Measurements from ENCODE around the gene UNC5B. TPM values are rescaled to one million over a fixed set of nuclear protein-coding genes. Genes with fewer than 3 reads are reported as not detected.

Gene UNC5B
- total RNA-seq, 1 experiment from 2014 or later, result 22.0 TPM

DNA sequence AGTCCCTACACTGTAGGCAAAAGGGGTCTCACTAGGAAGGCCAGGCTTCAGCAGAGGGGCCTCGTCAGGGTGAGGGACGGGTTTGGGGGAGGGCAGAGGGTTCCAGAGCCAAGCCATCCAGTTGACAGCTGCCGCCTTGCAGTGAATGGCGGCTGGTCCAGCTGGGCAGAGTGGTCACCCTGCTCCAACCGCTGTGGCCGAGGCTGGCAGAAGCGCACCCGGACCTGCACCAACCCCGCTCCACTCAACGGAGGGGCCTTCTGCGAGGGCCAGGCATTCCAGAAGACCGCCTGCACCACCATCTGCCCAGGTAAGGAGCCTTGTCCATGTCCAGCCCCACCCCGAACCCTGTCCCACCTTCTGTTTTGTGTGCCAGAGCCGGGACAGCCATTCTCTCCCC, 75.1 kb downstream of the UNC5B start:
- intact Hi-C loops (cut with micrococcal nuclease), result no loop called here
- peaks cover 0 to 6% of the 10 kb centered on the region in 2 experiments; a peak in 1 of 4 replicates for H3K36me3 ChIP-seq (ENCODE audit: control insufficient read depth in 1 of 2, insufficient read depth in 2 of 2, low read length in 2 of 2)

DNA sequence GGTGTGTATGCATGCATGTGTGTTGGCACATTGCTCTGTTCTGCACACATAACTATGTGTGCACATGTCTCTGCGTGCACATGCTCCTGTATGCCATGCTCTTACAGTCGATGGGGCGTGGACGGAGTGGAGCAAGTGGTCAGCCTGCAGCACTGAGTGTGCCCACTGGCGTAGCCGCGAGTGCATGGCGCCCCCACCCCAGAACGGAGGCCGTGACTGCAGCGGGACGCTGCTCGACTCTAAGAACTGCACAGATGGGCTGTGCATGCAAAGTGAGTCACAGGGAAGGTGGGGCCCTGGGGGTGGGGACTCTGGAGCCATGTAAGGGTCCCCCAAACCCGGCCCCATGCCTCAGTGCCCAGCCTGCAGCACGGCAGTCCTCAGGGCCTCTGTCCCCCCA, 76.1 kb downstream of the UNC5B start:
- no peak for DNase-seq (ENCODE audit: low read depth, low spot score)
- CTCF ChIA-PET, result no interaction called here
- POLR2A ChIA-PET, result no interaction called here
- intact Hi-C loops (cut with micrococcal nuclease), result no loop called here
- Histone ChIP-seq H3K4me2 (ENCODE audit: low read length) (no peak overlapping the region), H3K4me1 (ENCODE audit: control insufficient read depth in 1 of 2, insufficient read depth in 2 of 2, low read length in 2 of 2) (no peaks in the 10 kb centered on the region), H3K9me2 (ENCODE audit: insufficient read depth) (no peaks in the 10 kb centered on the region), H3K79me2 (ENCODE audit: insufficient read depth, low read length) (no peaks in the 10 kb centered on the region), H3K9ac (ENCODE audit: low read length) (no peak overlapping the region), H3K27ac (ENCODE audit: low read depth, low read length) (no peak overlapping the region), H4K20me1 (ENCODE audit: insufficient read depth) (no peaks in the 10 kb centered on the region), H3K4me3 (replicated peaks in 1 of 2; ENCODE audit: low read depth in 1 of 2, low read length in 2 of 2) (no peak overlapping the region), H2AFZ (ENCODE audit: low read depth, low read length, poor library complexity, severe bottlenecking) (no peak overlapping the region), H3K36me3 (ENCODE audit: control insufficient read depth in 1 of 2, insufficient read depth in 2 of 2, low read length in 2 of 2) (peaks cover 0 to 12% of the 10 kb centered on the region in 2 experiments; a peak in 2 of 4 replicates), H3K27me3 (ENCODE audit: insufficient read depth, low read length) (no peaks in the 10 kb centered on the region), H3K9me3 (ENCODE audit: control insufficient read depth in 1 of 2, insufficient read depth in 1 of 2, low read depth in 1 of 2, low read length in 2 of 2) (no peaks in the 10 kb centered on the region)
- BruUV-seq (replicated peaks), result no TSS peak
- RAD21 ChIA-PET (ENCODE audit: low non-redundant PET in 1 of 2, low total read pairs in 2 of 2, uncharacterized antibody in 2 of 2, unreplicated experiment in 2 of 2), result no interaction called here
- TF ChIP-seq ZNF274 (IDR thresholded peaks at IDR 0.05; ENCODE audit: low read depth, low read length) (no peak), EGR1 (IDR thresholded peaks at IDR 0.05; ENCODE audit: low read depth) (no peak), TCF7L2 (IDR thresholded peaks at IDR 0.05; ENCODE audit: borderline replicate concordance, extremely low read depth, insufficient read depth, insufficient read length) (no peak), FOSL1 (IDR thresholded peaks at IDR 0.05; ENCODE audit: low read depth) (no peak), CBX3 (IDR thresholded peaks at IDR 0.05; ENCODE audit: low read depth) (no peak), RAD21 (IDR thresholded peaks at IDR 0.05; ENCODE audit: low read depth) (no peak), SP1 (IDR thresholded peaks at IDR 0.05; ENCODE audit: low read depth) (no peak), SRF (IDR thresholded peaks at IDR 0.05; ENCODE audit: low read depth) (no peak), ELF1 (IDR thresholded peaks at IDR 0.05; ENCODE audit: borderline replicate concordance, low read depth) (no peak), EZH2phosphoT487 (IDR thresholded peaks at IDR 0.05; ENCODE audit: borderline replicate concordance) (no peak), JUND (IDR thresholded peaks at IDR 0.05) (no peak), YY1 (IDR thresholded peaks at IDR 0.05; ENCODE audit: extremely low read depth, insufficient replicate concordance, low read depth, low read length) (no peak), CEBPB (IDR thresholded peaks at IDR 0.05; ENCODE audit: low read depth) (no peak), ZBTB33 (IDR thresholded peaks at IDR 0.05; ENCODE audit: extremely low read depth, insufficient replicate concordance, low read length) (no peak)
- TF ChIP-seq, protein P1, sequence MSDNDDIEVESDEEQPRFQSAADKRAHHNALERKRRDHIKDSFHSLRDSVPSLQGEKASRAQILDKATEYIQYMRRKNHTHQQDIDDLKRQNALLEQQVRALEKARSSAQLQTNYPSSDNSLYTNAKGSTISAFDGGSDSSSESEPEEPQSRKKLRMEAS (IDR thresholded peaks at IDR 0.05), result no peak
- TF ChIP-seq, protein P2, sequence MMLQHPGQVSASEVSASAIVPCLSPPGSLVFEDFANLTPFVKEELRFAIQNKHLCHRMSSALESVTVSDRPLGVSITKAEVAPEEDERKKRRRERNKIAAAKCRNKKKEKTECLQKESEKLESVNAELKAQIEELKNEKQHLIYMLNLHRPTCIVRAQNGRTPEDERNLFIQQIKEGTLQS (IDR thresholded peaks at IDR 0.05), result no peak
- no peak for ATAC-seq

More for the DNA sequence above, 75.1 kb downstream of the UNC5B start:
- RAD21 ChIA-PET (ENCODE audit: low non-redundant PET in 1 of 2, low total read pairs in 2 of 2, uncharacterized antibody in 2 of 2, unreplicated experiment in 2 of 2), result no interaction called here
- Histone ChIP-seq H3K9me3 (ENCODE audit: control insufficient read depth in 1 of 2, insufficient read depth in 1 of 2, low read depth in 1 of 2, low read length in 2 of 2) (no peaks in the 10 kb centered on the region), H4K20me1 (ENCODE audit: insufficient read depth) (no peaks in the 10 kb centered on the region), H3K9ac (ENCODE audit: low read length) (no peak overlapping the region), H3K27me3 (ENCODE audit: insufficient read depth, low read length) (no peaks in the 10 kb centered on the region), H3K27ac (ENCODE audit: low read depth, low read length) (no peak overlapping the region; the same call in 1 of the 2 replicates), H2AFZ (ENCODE audit: low read depth, low read length, poor library complexity, severe bottlenecking) (no peak overlapping the region), H3K9me2 (ENCODE audit: insufficient read depth) (no peaks in the 10 kb centered on the region), H3K4me2 (ENCODE audit: low read length) (no peak overlapping the region), H3K79me2 (ENCODE audit: insufficient read depth, low read length) (no peaks in the 10 kb centered on the region), H3K4me3 (replicated peaks in 1 of 2; ENCODE audit: low read depth in 1 of 2, low read length in 2 of 2) (no peak overlapping the region), H3K4me1 (ENCODE audit: control insufficient read depth in 1 of 2, insufficient read depth in 2 of 2, low read length in 2 of 2) (no peaks in the 10 kb centered on the region)
- POLR2A ChIA-PET, result no interaction called here
- no peak for TF ChIP-seq POLR2AphosphoS5 (IDR thresholded peaks at IDR 0.05; ENCODE audit: low read depth, low read length)
- CTCF ChIA-PET, result no interaction called here
- no peak for DNase-seq (ENCODE audit: low read depth, low spot score)
- BruUV-seq (replicated peaks), result no TSS peak
- ATAC-seq, result no peak

Data from HCT116 (cell line).